Trophoblast cell (in vitro differentiated cells and primary cell): ENCODE results near the gene ECM2.

Source experiments
- DNase-seq, 2 donors: peaks; one replicate each; pipeline ENCODE4 v3.0.0-alpha.2; 2016
- H2AFZ ChIP-seq: 2 replicates; pipeline ENCODE4 v1.6.1; 2013; ENCODE audit warnings: low read length, moderate library complexity, mild to moderate bottlenecking; ENCODE audit not compliant: insufficient read depth, poor library complexity
- H2AK5ac ChIP-seq: 2 replicates; pipeline ENCODE4 v1.6.1; 2013; ENCODE audit warnings: mild to moderate bottlenecking, low read length
- H2BK120ac ChIP-seq: 2 replicates; pipeline ENCODE4 v1.6.1; 2013; ENCODE audit warnings: low read length, mild to moderate bottlenecking, moderate library complexity; ENCODE audit not compliant: insufficient read depth, poor library complexity
- H2BK12ac ChIP-seq: 2 replicates; pipeline ENCODE4 v1.6.1; 2013; ENCODE audit warnings: mild to moderate bottlenecking, low read length, moderate library complexity
- H2BK5ac ChIP-seq: 2 replicates; pipeline ENCODE4 v1.6.1; 2013; ENCODE audit warnings: low read length, low read depth, moderate library complexity, mild to moderate bottlenecking; ENCODE audit not compliant: poor library complexity
- H3K14ac ChIP-seq: 2 replicates; pipeline ENCODE4 v1.6.1; 2013; ENCODE audit warnings: mild to moderate bottlenecking, low read length
- H3K18ac ChIP-seq: 2 replicates; pipeline ENCODE4 v1.6.1; 2013; ENCODE audit warnings: mild to moderate bottlenecking, low read length
- H3K23ac ChIP-seq: 2 replicates; pipeline ENCODE4 v1.6.1; 2013; ENCODE audit warnings: low read length
- H3K27ac ChIP-seq: 2 replicates; pipeline ENCODE4 v1.5.1; 2013; ENCODE audit warnings: low read depth, mild to moderate bottlenecking, inconsistent platforms, low read length, moderate library complexity
- H3K27me3 ChIP-seq: 2 replicates; pipeline ENCODE4 v1.6.1; 2013; ENCODE audit warnings: inconsistent platforms, mild to moderate bottlenecking, low read length, moderate library complexity; ENCODE audit not compliant: insufficient read depth
- H3K36me3 ChIP-seq, 2 experiments: 1 replicate in 1 of 2; 2 replicates in 1 of 2; pipeline ENCODE4 v1.6.1; 2013; ENCODE audit warnings: low read length in 2 of 2, mild to moderate bottlenecking in 2 of 2, moderate library complexity in 1 of 2; ENCODE audit not compliant: insufficient read depth in 2 of 2, control insufficient read depth in 1 of 2
- H3K4ac ChIP-seq: 2 replicates; pipeline ENCODE4 v1.6.1; 2013; ENCODE audit warnings: low read depth, mild to moderate bottlenecking, low read length, moderate library complexity
- H3K4me1 ChIP-seq, 2 experiments: 1 replicate in 1 of 2; 2 replicates in 1 of 2; pipeline ENCODE4 v1.6.1; 2013; ENCODE audit warnings: low read length in 2 of 2, mild to moderate bottlenecking in 2 of 2, moderate library complexity in 1 of 2; ENCODE audit not compliant: insufficient read depth in 2 of 2, control insufficient read depth in 1 of 2
- H3K4me2 ChIP-seq: 2 replicates; pipeline ENCODE4 v1.6.1; 2013; ENCODE audit warnings: inconsistent platforms, mild to moderate bottlenecking, low read length, moderate library complexity
- H3K4me3 ChIP-seq: 2 replicates; pipeline ENCODE4 v1.5.1; 2013; ENCODE audit warnings: mild to moderate bottlenecking, low read depth, low read length, inconsistent platforms
- H3K79me1 ChIP-seq: one replicate; pipeline ENCODE4 v1.6.1; 2013; ENCODE audit warnings: low read length
- H3K79me2 ChIP-seq: 2 replicates; pipeline ENCODE4 v1.6.1; 2013; ENCODE audit warnings: low read length, mild to moderate bottlenecking; ENCODE audit not compliant: control insufficient read depth, insufficient read depth, poor library complexity
- H3K9ac ChIP-seq: 2 replicates; pipeline ENCODE4 v1.6.1; 2013; ENCODE audit warnings: mild to moderate bottlenecking, low read length
- H3K9me3 ChIP-seq: 2 replicates; pipeline ENCODE4 v1.6.1; 2013; ENCODE audit warnings: low read depth, mild to moderate bottlenecking, control low read depth, inconsistent platforms, low read length; ENCODE audit not compliant: insufficient read depth
- H4K12ac ChIP-seq: 2 replicates; pipeline ENCODE4 v1.6.1; 2013; ENCODE audit warnings: low read depth, mild to moderate bottlenecking, low read length, moderate library complexity
- H4K8ac ChIP-seq: 2 replicates; pipeline ENCODE4 v1.6.1; 2013; ENCODE audit warnings: low read depth, mild to moderate bottlenecking, low read length, moderate library complexity
- H4K91ac ChIP-seq: one replicate; pipeline ENCODE4 v1.6.1; 2013; ENCODE audit warnings: low read depth, mild to moderate bottlenecking, low read length, moderate library complexity
- WGBS: extraction: QIAGEN DNeasy Blood & Tissue Kit; methylation state at CpG from one replicate; pipeline ENCODE4 v1.1.7; 2013; ENCODE audit warnings: missing lambda C conversion rate; ENCODE audit not compliant: insufficient read length, insufficient coverage; ENCODE audit errors: extremely low coverage; 5-methylcytosine and 5-hydroxymethylcytosine counted together

The ECM2 gene

DNA sequence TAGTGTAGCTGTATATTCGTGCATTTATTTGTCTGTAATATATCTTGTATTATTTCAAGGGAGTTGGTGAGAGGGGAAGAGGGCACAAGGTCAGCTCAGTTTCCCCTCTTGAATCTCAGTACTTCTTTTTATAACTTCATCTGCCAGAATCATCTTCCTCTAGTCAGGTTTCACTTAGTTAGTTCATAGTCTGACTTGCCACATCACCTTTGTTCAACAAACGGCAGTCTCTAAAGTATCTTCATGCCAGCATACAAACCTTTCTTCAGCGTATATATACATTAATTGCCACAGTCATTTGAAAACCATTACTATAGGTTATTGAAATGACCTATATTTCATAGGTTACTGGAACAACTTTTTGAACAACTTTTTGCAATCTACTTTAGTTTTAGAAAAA, 1.6 kb downstream of the ECM2 start:
- WGBS, result no CpG with 5 or more reads among the region's 3 CpGs
- H3K4me3 ChIP-seq, result no peak overlapping the region
- H2AK5ac ChIP-seq, result no peak overlapping the region
- H2BK5ac ChIP-seq, result no peak overlapping the region
- H3K27me3 ChIP-seq, result no peaks in the 10 kb centered on the region
- H3K9ac ChIP-seq, result no peak overlapping the region
- no peaks in the 10 kb centered on the region for H3K9me3 ChIP-seq
- H2BK12ac ChIP-seq, result no peak overlapping the region
- no peak overlapping the region for H4K8ac ChIP-seq
- H2BK120ac ChIP-seq, result no peak overlapping the region
- no peaks in the 10 kb centered on the region for H3K79me2 ChIP-seq
- no peak overlapping the region for H2AFZ ChIP-seq
- no peaks in the 10 kb centered on the region for H3K4me1 ChIP-seq
- no peak overlapping the region for H3K14ac ChIP-seq
- no peak for DNase-seq
- no peaks in the 10 kb centered on the region for H3K36me3 ChIP-seq
- no peak overlapping the region for H3K4me2 ChIP-seq
- no peak overlapping the region for H3K18ac ChIP-seq
- H3K23ac ChIP-seq, result no peak overlapping the region
- H3K79me1 ChIP-seq, result no peaks in the 10 kb centered on the region
- H3K27ac ChIP-seq, result no peak overlapping the region
- H4K12ac ChIP-seq, result no peak overlapping the region
- no peak overlapping the region for H4K91ac ChIP-seq
- H3K4ac ChIP-seq, result no peak overlapping the region

GRCh38 chr9:92530893-92531292, 4.9 kb downstream of the ECM2 start:
- Histone ChIP-seq H4K91ac (no peak overlapping the region), H3K9me3 (no peaks in the 10 kb centered on the region), H2AFZ (no peak overlapping the region), H3K79me2 (no peaks in the 10 kb centered on the region), H4K12ac (no peak overlapping the region), H3K27ac (no peak overlapping the region), H3K27me3 (no peaks in the 10 kb centered on the region), H3K4me1 (no peaks in the 10 kb centered on the region), H2BK12ac (no peak overlapping the region), H3K36me3 (no peaks in the 10 kb centered on the region), H2BK5ac (no peak overlapping the region), H3K4me3 (no peak overlapping the region), H3K14ac (no peak overlapping the region), H4K8ac (no peak overlapping the region), H2AK5ac (no peak overlapping the region), H3K79me1 (no peaks in the 10 kb centered on the region), H3K18ac (no peak overlapping the region), H3K4ac (no peak overlapping the region), H3K9ac (no peak overlapping the region), H3K4me2 (no peak overlapping the region), H2BK120ac (no peak overlapping the region), H3K23ac (no peak overlapping the region)
- no peak for DNase-seq

DNA sequence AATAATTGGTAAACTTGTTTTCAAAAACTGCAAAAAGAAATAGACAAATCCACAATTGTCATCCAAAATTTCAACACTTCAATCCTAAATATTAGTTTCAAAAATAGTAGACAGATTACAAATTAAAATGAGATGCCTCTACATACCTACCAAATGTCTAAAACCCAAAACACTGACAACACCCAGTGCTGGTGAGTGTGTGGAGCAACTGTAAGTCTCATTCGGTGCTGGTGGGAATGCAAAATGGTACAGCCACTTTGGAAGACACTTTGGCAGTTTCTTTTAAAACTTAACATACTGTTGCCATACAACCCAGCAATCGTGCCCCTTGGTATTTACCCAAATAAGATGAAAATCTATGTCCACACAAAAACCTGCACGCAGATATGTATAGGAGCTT, 6.7 kb downstream of the ECM2 start:
- H3K18ac ChIP-seq, result no peak overlapping the region
- no peak overlapping the region for H3K4me3 ChIP-seq
- no peak overlapping the region for H4K12ac ChIP-seq
- no peak for DNase-seq
- no peak overlapping the region for H3K14ac ChIP-seq
- no peaks in the 10 kb centered on the region for H3K9me3 ChIP-seq
- H2BK5ac ChIP-seq, result no peak overlapping the region
- no peaks in the 10 kb centered on the region for H3K79me2 ChIP-seq
- no peaks in the 10 kb centered on the region for H3K4me1 ChIP-seq
- no CpG with 5 or more reads among the region's 3 CpGs for WGBS
- H3K4ac ChIP-seq, result no peak overlapping the region
- H3K36me3 ChIP-seq, result no peaks in the 10 kb centered on the region
- H2BK12ac ChIP-seq, result no peak overlapping the region
- no peak overlapping the region for H3K4me2 ChIP-seq
- H3K9ac ChIP-seq, result no peak overlapping the region
- no peak overlapping the region for H2AK5ac ChIP-seq
- no peak overlapping the region for H2AFZ ChIP-seq
- H4K8ac ChIP-seq, result no peak overlapping the region
- H3K27me3 ChIP-seq, result no peaks in the 10 kb centered on the region
- H3K27ac ChIP-seq, result no peak overlapping the region
- no peaks in the 10 kb centered on the region for H3K79me1 ChIP-seq
- H2BK120ac ChIP-seq, result no peak overlapping the region
- no peak overlapping the region for H3K23ac ChIP-seq
- no peak overlapping the region for H4K91ac ChIP-seq

GRCh38 chr9:92528522-92528849, 7.3 kb downstream of the ECM2 start:
- no peaks in the 10 kb centered on the region for H3K27me3 ChIP-seq
- no peak overlapping the region for H3K27ac ChIP-seq
- no peak overlapping the region for H3K18ac ChIP-seq
- H3K9me3 ChIP-seq, result no peaks in the 10 kb centered on the region
- no peaks in the 10 kb centered on the region for H3K79me2 ChIP-seq
- no peaks in the 10 kb centered on the region for H3K79me1 ChIP-seq
- H3K4me2 ChIP-seq, result no peak overlapping the region
- H3K9ac ChIP-seq, result no peak overlapping the region
- H2AFZ ChIP-seq, result no peak overlapping the region
- H2BK5ac ChIP-seq, result no peak overlapping the region
- H3K14ac ChIP-seq, result no peak overlapping the region
- H3K4ac ChIP-seq, result no peak overlapping the region
- H2BK12ac ChIP-seq, result no peak overlapping the region
- H3K23ac ChIP-seq, result no peak overlapping the region
- no CpG with 5 or more reads among the region's 1 CpG for WGBS
- H3K4me1 ChIP-seq, result no peaks in the 10 kb centered on the region
- no peak overlapping the region for H2AK5ac ChIP-seq
- H4K91ac ChIP-seq, result no peak overlapping the region
- DNase-seq, result no peak
- no peak overlapping the region for H3K4me3 ChIP-seq
- H3K36me3 ChIP-seq, result no peaks in the 10 kb centered on the region
- H4K12ac ChIP-seq, result no peak overlapping the region
- no peak overlapping the region for H2BK120ac ChIP-seq
- H4K8ac ChIP-seq, result no peak overlapping the region
